SH-SY5Y (cell line): ENCODE data around the gene CACNA2D2.

Source experiments
- GATA2 ChIP-seq: IDR thresholded peaks from 2 replicates; pipeline ENCODE4 v1.6.1; 2011; ENCODE audit warnings: mild to moderate bottlenecking, low read depth, low read length
- GATA3 ChIP-seq: IDR thresholded peaks from 2 replicates; pipeline ENCODE4 v1.6.1; 2011; ENCODE audit warnings: low read depth, mild to moderate bottlenecking, low read length, moderate library complexity

DNA sequence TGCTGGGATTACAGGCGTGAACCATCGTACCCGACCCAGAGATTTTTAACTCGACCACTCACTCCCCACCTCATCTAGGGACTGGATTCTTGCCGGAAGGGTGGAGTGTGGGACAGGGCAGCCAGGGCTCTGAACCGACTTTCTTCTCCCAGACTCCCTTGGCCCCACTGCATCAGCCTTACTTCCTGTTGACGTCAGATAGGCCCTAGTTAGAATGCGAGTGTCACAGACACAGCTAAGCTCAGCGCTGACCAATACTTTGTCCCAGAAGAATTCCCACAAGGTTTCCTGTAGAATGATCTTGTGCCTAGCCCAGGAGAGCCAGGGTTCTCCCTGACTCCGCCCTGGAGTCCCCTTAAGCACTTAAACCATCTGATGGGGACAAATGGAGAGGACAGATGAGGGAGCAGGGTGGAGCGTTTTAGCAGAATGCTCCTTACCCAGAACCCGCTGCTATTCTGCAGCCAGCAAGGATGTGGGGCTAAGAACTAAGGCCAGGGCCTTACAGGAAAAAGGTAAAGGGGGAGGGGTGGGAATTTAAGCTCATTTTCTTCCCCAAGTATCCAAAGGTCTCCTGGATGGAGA is 169.6 kb downstream of the CACNA2D2 start:
- no peak for TF ChIP-seq GATA2
- no peak for TF ChIP-seq GATA3
